ENCODE measurements around the gene MYL4.
"Not testable (repeated sequence)": the region's sequence is repeated elsewhere in the genome, so short reads cannot be mapped to it uniquely, and the experiment has no call there.

Gene MYL4

DNA sequence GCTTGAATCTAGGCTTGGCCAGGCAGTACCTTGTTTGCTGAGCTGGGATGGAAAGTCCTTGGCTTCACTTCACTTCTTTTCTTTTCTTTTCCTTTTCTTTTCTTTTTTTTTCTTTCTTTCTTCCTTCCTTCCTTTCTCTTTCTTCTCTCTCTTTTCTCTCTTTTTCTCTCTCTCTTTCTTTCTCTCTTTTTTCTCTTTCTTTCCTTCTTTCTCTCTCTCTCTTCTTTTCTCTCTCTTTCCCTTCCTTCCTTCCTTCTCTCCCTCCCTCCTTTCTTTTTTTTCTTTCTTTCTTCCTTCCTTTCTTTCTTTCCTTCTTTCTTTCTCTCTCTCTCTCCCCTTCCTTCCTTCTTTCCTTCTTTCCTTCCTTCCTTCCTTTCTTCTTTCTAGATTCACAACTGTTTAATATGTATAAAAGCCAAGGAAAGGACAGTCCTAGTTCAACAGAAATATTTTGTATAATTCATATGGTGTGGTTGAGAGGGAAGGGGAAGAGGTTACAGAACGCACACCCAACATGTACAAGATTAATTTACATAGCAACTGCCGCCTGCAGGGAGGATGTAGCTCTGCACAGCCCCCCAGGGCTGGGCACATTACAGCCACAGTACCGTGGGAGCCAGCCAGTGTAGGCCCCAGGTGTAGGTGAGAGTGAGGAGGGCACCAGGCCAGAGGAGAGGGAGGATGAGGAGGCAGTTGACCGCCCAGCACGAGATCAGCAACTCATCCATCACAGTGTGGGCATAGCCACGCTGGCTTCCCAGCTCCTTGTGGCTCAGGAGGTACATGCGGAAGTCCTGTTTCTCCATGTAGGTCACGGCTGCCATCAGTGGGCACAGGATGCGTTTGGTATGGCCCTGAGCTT is 34.8 kb downstream of the MYL4 start:
- DNase-seq (ENCODE audit: low spot score), result no peak

DNA sequence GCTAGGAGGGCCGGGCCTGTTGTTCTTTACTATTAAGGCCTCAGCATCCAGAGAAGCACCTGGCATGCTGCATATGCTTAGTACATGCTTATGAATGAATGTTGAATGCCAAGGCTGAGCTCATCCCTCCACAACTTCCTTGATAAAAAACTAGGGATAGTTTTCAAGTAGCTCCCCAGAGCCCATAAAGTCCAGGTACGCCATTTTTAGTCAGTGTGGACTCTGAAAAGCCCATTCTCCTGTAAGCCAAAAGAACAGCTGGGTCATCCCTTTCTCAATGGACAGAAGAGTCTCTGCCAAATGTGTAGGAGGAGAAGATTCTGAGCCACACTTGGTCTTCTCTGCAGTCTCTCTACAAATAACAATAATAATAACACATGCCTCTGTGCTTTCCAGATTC is 35.5 kb downstream of the MYL4 start:
- no peak for DNase-seq (ENCODE audit: low spot score)

DNA sequence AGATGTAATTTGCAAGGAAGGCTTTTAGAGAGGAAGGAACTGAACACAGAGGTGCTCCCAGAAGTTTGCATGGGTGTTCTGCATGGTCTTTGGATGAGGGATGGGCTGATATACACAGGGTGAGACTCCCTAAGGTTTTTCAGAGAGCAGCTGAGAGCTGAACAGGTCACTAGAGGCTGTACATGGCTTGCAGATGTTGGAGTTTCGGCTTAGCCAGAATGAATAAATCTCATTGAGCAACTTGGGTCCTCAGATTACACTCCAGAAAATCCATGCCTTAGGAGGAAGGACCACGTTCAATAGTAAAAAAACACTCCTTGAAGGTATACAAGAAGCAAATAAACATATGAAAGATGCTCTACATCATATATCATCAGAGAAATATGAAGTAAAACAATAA is 37.0 kb downstream of the MYL4 start:
- DNase-seq (ENCODE audit: low spot score), result no peak

DNA sequence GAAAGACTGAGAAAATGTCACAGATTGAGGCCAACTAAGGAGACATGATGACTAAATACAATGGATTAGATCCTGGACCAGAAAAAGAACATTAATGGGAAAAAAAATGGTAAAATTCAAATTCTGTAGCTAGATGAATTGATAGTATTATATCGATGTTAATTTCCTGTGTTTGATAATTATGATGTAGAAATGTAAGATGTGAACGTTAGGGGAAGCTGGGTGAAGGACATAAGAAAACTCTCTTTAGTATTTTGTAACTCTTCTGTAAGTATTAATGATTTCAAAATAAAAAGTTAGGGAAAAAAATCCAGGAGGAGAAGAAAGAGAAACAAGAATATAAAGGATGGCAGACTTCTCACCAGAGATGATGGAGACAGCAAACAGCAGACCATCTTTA is 41.7 kb downstream of the MYL4 start:
- no peak for DNase-seq (ENCODE audit: low spot score)

DNA sequence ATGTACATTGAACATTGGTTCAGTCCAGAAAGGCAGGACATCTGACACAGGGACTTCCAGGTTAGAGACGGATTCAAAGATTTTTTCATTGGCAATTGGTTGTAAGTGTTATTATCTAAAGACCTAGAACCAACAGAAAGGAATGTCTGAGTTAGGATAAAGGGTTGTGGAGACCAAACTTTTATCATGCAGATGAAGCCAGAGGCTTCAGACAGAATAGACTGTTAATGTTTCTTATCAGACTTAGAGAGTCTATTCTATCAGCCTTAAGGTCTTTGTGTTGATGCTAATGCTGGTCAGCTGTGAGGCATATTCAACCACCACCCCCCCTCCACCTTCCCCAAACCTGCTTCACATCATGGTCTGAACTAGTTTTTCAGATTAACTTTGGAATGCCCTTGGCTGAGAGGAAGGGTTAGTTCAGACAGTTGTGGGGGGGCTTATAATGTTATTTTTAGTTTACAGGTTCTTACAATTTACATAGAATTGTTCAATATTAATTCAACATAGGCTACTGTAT is 42.3 kb downstream of the MYL4 start:
- DNase-seq (ENCODE audit: low spot score), result no peak

DNA sequence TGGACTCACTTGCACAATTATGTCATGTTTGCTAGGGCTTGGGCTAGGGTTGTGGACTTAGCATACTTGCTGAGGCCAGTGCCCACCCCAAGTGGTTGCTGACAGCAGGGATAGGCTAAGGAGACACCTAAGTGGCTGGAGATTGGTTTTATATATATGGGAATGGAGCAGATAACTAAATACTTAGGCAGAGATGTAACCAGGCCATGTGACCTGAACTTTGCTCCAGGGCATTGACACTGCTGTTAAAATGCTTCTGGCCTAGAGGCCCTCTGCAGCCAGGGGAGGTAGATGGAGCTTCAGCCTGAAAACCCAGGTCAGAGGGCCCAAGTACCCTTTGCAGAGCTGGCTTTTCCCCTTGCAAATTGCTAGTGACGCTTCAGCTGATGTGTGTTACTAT is 43.1 kb downstream of the MYL4 start:
- DNase-seq (ENCODE audit: low spot score), result no peak

DNA sequence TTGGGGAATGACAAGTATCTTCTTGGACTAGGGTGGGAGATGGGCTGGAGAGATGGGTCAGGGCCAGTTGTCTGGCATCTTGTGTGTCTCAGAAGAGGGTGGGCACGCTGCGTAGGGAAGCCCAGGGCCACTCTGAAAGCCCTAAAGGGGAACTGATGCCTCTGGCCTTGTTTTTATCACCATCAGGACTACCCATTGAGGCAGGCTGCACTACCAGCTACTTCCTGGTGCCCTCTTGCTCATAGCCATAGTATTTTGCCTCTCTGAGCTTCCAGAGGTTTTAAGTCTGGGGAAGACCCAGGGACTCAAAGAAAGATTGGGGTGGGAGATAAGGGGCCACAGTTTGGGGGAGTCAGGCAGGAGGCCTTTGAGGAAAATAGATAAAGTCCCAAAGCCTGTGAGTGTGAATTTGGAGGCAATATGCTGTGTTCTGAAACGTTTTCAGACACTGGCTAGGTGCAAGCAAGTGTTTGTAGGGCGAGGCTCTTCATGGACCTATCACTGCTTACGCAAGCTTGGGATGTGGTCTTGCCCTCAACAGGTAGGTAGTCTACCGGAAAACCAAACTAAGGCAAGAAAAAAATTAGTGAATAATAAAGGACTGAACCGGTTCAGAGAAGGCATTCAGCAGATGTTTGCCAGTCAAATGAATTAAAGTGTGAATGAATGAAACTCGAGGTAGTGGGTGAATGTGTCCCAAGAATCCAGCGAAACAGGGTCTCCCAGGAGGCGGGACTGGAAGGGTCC is 43.8 kb downstream of the MYL4 start:
- DNase-seq (ENCODE audit: low spot score), result no peak

DNA sequence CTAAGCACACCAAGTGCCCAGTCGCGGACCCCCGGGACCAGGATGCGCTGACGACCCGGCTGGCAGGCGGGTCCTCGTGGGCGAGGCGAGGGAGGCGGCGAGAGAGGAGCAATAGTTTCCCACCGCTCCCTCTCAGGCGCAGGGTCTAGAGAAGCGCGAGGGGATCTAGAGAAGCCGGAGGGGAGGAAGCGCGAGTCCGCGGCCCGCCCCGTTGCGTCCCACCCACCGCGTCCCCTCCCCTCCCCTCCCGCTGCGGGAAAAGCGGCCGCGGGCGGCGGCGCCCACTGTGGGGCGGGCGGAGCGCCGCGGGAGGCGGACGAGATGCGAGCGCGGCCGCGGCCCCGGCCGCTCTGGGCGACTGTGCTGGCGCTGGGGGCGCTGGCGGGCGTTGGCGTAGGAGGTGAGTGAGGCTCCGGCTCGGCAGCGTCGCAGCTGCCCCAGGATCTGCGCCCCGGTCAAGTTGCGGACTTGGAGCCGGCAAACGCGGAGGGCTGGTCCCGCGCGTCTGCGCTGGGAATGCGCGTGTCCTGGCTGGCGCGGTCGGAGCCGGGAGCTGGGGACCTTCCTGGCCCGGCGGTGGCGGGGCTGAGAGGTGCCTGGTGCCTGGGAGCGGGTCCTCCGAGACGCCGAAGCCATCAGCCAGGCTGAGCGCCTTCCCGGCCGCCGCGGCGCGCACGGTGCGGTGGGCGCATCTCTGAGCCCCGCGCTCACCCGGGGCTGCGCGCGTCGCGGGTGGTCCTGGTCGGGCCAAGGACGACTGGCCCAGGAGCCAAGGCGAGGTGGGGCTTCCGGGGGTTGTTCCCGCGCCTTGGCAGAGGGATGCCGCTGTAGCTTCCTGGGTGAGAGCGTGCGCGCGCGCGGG is 44.6 kb downstream of the MYL4 start, which contains the start of gene ITGB3:
Gene ITGB3 (plus strand): TSS at position 287 of the 862 bp plus-strand sequence. CDS start 35 bp downstream, at position 322.
- peak; percentile 82 for DNase-seq (ENCODE audit: low spot score)

DNA sequence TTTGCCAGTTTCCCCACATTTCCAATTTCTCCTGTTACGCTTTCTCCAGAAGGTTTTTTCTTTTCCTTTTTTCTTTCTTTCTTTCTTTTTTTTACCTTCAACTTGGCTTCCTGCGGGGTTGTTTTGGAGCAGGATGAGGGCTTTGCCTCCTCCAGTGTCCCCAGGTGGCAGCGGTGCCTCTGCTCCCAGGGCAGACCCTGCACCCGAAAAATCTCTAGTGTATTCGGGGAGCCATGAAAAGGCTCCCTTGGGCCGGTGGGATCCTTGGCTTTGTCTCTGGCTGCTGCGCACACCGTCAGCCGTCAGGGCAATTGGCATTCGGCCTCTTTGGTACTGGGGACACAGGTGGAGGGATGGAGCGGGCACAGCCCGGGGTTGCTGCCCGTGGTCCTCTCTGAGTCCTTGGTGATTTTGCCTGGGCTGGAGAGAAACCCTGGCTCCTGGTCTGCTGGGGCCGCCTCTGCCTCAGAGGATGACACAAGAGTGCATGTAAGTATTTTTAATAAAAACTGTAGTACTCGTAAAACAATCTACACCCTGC is 45.3 kb downstream of the MYL4 start:
- no peak for DNase-seq (ENCODE audit: low spot score)

DNA sequence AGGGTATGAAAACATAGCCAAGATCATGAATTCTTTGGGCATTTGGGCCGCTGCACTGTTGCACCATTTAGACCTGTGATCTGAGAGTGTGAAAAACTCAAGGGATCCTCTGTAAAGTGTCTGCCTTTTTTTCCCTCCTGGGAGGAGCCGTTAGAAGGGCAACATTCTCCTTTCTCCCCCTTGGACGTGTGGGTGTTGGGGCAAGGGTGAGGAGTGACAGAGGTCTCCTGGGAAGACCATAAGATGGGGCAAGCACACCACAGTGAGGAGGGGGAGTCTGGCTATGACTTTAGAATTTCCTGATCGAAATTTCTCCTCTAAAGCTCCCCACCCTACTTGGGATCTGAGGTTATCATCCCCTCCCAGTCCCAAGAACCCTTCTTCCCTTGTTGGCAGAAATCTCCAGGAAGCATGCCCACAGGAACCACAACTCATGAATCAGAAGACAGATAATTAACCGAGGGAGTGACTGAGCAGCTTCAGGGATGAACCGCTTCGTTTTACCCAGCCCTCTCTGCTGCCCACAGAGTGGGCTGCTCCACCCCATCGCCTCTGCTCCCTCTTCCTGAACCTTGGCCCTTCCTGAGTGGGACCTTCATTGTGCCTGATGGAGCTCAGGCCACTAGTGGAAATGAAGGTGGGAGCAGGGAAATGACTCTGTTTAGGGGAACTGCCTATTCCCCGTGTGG is 48.6 kb downstream of the MYL4 start:
- DNase-seq (ENCODE audit: low spot score), result no peak

DNA sequence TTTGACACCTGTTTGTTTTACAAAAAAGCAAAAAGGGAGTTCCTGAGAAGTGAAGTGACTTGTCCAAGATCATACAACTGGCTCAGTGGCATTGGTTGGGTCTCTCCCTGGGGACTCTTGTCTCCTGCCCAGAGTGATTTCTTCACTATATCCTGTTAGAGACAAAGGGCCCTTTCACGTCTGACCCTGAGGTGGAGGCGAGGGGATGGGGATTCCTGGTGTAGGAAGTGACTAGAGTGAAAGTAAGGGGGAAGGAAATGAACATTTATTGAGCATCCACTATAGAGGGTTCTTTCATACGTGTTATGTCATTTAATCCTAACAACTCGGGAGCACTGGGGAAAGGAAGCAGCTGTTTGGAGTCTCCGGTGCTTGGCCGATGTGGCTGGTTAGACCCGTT is 53.4 kb downstream of the MYL4 start:
- DNase-seq (ENCODE audit: low spot score), result peak; percentile 33

DNA sequence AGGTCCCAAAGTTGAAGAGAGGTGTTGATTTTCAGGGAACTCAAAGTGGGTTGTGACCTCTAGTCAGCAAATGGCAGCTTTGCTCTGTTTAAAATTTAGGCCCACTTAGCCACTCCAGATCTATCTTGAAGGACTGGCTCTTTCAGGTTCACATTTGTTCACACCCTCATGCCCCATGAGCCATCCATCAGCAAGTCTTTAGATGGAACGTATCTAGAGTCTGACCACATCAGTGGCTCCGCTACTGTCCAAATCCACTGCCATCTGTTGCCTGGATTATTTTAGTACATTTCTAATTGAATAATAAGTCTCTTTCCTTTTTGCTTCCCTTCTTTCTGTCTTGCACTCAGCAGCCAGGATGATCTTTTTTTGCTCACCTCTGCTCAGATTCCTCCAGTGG is 55.0 kb downstream of the MYL4 start:
- no peak for DNase-seq (ENCODE audit: low spot score)

DNA sequence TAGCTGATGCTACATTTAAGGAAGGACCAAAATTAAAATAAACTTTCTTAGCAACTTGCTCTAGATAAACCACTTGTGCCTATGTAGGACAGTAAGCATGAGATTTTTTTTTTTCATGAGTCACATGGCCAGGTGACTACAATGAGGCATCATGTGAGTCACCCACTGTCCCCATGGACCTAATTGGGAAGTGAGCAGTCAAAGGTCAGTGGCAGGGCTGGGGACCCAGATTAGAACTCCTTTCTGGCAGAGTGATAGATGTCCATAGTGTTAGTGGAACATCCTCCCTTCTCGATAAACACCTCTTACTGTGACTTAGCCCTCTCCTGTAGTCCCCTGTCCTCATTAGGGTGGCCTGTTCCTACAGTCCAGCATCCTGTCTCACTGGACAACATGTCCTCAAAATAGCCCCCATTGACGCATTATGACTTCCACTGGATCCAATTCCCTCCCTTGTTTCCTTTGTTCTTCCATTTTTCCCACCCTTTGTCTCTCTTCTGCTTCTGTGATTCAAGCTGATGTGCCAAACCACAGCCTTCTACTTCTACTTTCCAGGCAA is 56.9 kb downstream of the MYL4 start:
- DNase-seq (ENCODE audit: low spot score), result no peak

DNA sequence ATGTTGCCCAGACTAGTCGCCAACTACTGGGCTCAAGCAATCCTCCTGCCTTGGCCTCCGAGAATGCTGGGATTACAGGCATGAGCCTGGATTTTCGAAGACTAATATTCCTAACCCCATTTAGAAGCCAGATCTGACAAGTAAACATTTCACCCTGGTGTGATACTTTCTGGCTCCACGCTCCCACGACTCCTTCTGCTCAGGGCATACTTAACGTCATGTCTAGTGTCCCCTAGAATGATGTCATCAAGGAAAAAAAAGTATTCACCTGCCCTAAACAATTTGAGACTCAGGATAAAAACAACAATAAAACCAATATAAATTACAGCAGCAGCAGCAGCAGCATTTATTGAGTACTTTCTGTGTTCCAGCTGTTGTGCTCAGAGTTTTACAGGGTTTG is 57.6 kb downstream of the MYL4 start:
- no peak for DNase-seq (ENCODE audit: low spot score)

DNA sequence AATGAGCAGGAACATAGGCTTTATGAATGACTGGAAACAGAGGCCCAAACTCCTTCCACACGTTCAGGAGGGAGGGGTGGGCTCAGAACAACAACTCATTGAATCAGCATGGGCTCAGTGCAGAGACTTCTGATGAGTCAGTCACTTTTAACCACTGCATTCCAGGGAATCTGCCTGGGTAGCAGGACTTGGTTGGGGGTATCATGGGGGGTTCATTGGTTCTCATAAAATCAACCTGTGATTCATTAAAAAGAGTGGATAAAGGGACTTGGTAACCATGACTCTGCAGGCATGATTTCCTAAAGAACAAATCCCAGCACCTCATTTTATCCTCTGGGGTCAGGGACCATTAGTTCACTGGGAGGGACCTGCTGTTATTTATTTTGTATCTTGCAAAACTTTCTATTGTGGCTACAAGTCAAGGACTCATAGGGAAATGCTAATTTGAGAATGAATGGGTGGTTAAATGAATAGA is 58.2 kb downstream of the MYL4 start:
- DNase-seq (ENCODE audit: low spot score), result no peak

DNA sequence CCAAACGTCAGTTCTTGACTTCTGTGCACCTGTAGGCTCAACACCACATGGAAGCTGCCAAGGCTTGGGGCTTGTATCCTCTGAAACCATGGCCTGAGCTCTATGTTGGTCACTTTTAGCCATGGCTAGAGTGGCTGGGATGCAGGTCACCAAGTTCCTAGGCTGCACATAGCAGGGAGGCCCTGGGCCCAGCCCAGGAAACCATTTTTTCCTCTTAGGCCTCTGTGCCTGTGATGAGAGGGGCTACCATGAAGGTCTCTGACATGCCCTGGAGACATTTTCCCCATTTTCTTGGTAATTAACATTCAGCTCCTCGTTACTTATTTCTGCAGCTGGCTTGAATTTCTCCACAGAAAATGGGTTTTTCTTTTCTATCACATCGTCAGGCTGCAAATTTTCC is 59.8 kb downstream of the MYL4 start:
- not testable (repeated sequence) for DNase-seq (ENCODE audit: low spot score)

DNA sequence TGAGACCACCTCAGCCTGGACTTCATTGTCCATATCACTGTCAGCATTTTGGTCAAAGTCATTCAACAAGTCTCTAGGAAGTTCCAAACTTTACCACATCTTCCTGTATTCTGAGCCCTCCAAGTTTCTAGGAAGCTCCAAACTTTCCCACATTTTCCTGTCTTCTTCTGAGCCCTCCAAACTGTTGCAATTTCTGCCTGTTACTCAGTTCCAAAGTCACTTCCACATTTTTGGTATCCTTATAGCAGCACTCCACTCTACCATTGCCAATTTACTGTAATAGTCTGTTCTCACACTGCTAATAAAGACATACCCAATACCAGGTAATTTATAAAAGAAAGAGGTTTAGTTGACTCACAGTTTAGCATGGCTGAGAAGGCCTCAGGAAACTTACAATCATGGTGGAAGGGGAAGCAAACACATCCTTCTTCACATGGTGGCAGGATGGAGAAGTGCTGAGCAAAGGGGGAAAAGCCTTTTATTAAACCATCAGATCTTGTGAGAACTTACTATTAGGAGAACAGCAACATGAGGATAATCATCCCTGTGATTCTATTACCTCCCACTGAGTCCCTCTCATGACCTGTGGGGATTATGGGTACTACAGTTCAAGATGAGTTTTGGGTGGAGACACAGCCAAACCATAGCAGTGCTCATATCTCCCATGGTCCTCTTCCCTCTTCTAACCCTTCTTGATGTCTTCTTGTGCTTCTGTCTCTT is 60.6 kb downstream of the MYL4 start:
- DNase-seq (ENCODE audit: low spot score), result not testable (repeated sequence)

DNA sequence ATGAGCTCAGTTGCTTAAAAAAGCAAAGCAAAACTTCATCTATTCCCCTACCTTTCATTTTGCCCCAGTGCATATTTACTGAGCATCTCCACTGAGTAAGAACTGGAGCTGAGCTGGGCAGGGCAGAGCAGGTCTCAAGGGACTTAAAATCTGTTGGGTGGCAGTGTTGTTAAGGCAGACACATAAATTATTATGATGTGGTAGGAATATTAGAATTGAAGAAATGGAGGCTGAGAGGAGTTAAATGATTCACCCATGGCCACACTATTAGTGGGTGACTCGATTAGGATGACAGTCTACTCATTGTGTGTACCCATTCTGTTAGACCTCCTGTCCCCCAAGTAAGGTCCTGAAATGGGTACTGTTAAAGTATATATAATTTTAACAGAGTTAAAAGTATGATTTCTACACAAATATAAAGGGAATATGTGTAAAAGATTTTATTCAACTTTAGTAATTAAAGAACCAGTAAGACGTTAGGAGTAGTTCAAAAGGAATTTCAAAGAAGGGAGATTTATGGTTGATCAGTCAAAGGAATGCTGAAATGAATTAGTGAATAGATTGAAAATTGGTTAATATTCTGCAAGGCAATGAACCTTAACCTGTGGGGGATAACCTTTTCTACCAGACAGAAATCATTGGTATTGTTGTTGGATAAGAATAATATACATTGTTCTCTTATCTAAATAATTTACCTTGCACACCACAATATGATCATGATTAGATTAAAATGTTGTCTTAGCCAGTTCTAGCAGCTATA is 62.0 kb downstream of the MYL4 start:
- DNase-seq (ENCODE audit: low spot score), result no peak

DNA sequence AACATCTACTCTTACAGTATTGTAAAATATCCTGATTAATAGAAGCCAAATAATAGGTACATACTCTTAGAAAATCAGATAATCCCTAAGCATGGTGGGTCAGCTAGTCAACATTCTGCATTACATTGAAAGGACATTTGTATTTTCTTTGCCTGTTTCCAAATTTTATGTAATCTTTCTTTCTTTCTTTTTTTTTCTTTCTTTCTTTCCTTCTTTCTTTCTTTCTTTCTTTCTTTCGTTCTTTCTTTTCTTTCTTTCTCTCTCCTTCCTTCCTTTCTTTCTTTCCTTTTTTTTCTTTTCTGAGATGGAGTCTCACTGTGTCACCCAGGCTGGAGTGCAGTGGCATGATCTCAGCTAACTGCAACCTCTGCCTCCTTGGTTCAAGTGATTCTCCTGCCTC is 63.3 kb downstream of the MYL4 start:
- no peak for DNase-seq (ENCODE audit: low spot score)

Measured in left forelimb (tissue), 1 donor.